SK-N-SH (cell line): Measurements from ENCODE around the gene C11orf71. TPM values are rescaled to one million over a fixed set of nuclear protein-coding genes. Genes with fewer than 3 reads are reported as not detected.

ENCODE experiments used
- CTCF ChIA-PET: fragments of 300-600, 350-600 bp; formaldehyde crosslinking; extraction: SDS; loops from one replicate; lab custom pipeline; 2021; lab: Yijun Ruan, JAX
- POLR2A ChIA-PET: fragments of 350-600 bp; sonication (Branson Sonifier 250); formaldehyde crosslinking; extraction: SDS; loops from one replicate; lab custom pipeline; 2020; ENCODE audit warnings: antibody characterized with exemption, inconsistent platforms; lab: Yijun Ruan, JAX
- DNase-seq: peaks from one replicate; pipeline ENCODE4 v3.0.0; 2012
- H2AFZ ChIP-seq: fragments of 200-600 bp; sonication (generic); 2 replicates; pipeline ENCODE4 v1.8.1; 2016; ENCODE audit warnings: antibody characterized with exemption, mild to moderate bottlenecking, low read depth
- H3F3A ChIP-seq: fragments of 200-600 bp; sonication (generic); replicated peaks from 2 replicates; pipeline ENCODE3; 2016; ENCODE audit warnings: antibody characterized with exemption, mild to moderate bottlenecking; ENCODE audit not compliant: insufficient read depth
- H3K27ac ChIP-seq, 2 experiments: fragments of 200-500 bp in 1 of 2; fragments of 200-600 bp in 1 of 2; sonication (Bioruptor generic) in 1 of 2; sonication (generic), shearing (Covaris generic) in 1 of 2; 2 replicates each; pipeline versions ENCODE4 v1.5.1 to v1.6.1; 2014 to 2016; ENCODE audit warnings: low read depth in 2 of 2, inconsistent platforms in 1 of 2, low read length in 1 of 2, mild to moderate bottlenecking in 1 of 2, mixed read lengths in 1 of 2
- H3K27me3 ChIP-seq: fragments of 200-600 bp; sonication (generic), shearing (Covaris generic); 2 replicates; pipeline ENCODE4 v1.6.1; 2016; ENCODE audit warnings: mixed run types; ENCODE audit not compliant: insufficient read depth
- H3K36me3 ChIP-seq, 2 experiments: fragments of 200-500 bp in 1 of 2; fragments of 200-600 bp in 1 of 2; sonication (Bioruptor generic) in 1 of 2; sonication (generic) in 1 of 2; replicated peaks in 1 of 2; 2 replicates each; pipeline versions ENCODE3 to v1.5.1; 2014 to 2016; ENCODE audit warnings: low read length in 1 of 2, mild to moderate bottlenecking in 1 of 2; ENCODE audit not compliant: insufficient read depth in 2 of 2, control insufficient read depth in 1 of 2
- H3K4me1 ChIP-seq, 2 experiments: fragments of 200-500 bp in 1 of 2; fragments of 200-600 bp in 1 of 2; sonication (Bioruptor generic) in 1 of 2; sonication (generic), shearing (Covaris generic) in 1 of 2; 2 replicates each; pipeline versions ENCODE4 v1.5.1 to v1.6.1; 2014 to 2016; ENCODE audit warnings: low read depth in 1 of 2, low read length in 1 of 2, mixed run types in 1 of 2; ENCODE audit not compliant: insufficient read depth in 2 of 2, control insufficient read depth in 1 of 2
- H3K4me2 ChIP-seq: fragments of 200-600 bp; sonication (generic), shearing (Covaris generic); 2 replicates; pipeline ENCODE4 v1.6.1; 2017; ENCODE audit warnings: mixed run types
- H3K4me3 ChIP-seq, 2 experiments: fragments of 200-500 bp in 1 of 2; fragments of 200-600 bp in 1 of 2; sonication (Bioruptor generic) in 1 of 2; sonication (generic), shearing (Covaris generic) in 1 of 2; 2 replicates each; pipeline versions ENCODE4 v1.5.1 to v1.8.1; 2014 to 2016; ENCODE audit warnings: low read depth in 2 of 2, inconsistent platforms in 1 of 2, low read length in 1 of 2, mild to moderate bottlenecking in 1 of 2, mixed read lengths in 1 of 2, moderate library complexity in 1 of 2
- H3K79me2 ChIP-seq: fragments of 200-600 bp; sonication (generic); 2 replicates; pipeline ENCODE4 v1.8.1; 2017; ENCODE audit warnings: mild to moderate bottlenecking; ENCODE audit not compliant: insufficient read depth
- H3K9ac ChIP-seq: fragments of 200-600 bp; sonication (generic); 2 replicates; pipeline ENCODE4 v1.6.1; 2017; ENCODE audit warnings: mixed run types
- H3K9me2 ChIP-seq: fragments of 200-600 bp; sonication (generic); 2 replicates; pipeline ENCODE4 v1.6.1; 2017; ENCODE audit warnings: mixed run types
- H3K9me3 ChIP-seq: fragments of 200-600 bp; sonication (generic); 2 replicates; pipeline ENCODE4 v1.6.1; 2017; ENCODE audit warnings: mixed run types, mild to moderate bottlenecking, moderate library complexity
- H4K20me1 ChIP-seq: fragments of 200-600 bp; sonication (generic); 2 replicates; pipeline ENCODE4 v1.6.1; 2017; ENCODE audit warnings: mild to moderate bottlenecking, mixed run types; ENCODE audit not compliant: insufficient read depth
- CHD2 ChIP-seq: fragments of 150-350 bp; IDR thresholded peaks from 2 replicates; pipeline ENCODE4 v1.6.1; 2018; ENCODE audit warnings: low read length; ENCODE audit not compliant: partially characterized antibody
- EP300 ChIP-seq, 2 experiments: IDR thresholded peaks; 2 replicates each; pipeline versions ENCODE4 v1.4.0 to v1.6.1; 2012; ENCODE audit warnings: borderline replicate concordance in 1 of 2, low read depth in 1 of 2, low read length in 1 of 2
- EZH2phosphoT487 ChIP-seq: fragments of 200-600 bp; sonication (generic); IDR thresholded peaks from 2 replicates; pipeline ENCODE4 v1.6.1; 2017; ENCODE audit warnings: low read depth, mixed run types, mild to moderate bottlenecking, antibody characterized with exemption, moderate library complexity, borderline replicate concordance
- FOXJ3 ChIP-seq: sonication (generic); formaldehyde crosslinking; IDR thresholded peaks from 2 replicates; pipeline ENCODE4 v1.5.1; 2020; ENCODE audit warnings: mild to moderate bottlenecking, missing genetic modification reagents
- GABPA ChIP-seq: IDR thresholded peaks from 2 replicates; pipeline ENCODE4 v1.4.0; 2012; ENCODE audit warnings: low read depth, mild to moderate bottlenecking
- GATA2 ChIP-seq: sonication (generic); formaldehyde crosslinking; IDR thresholded peaks from 2 replicates; pipeline ENCODE4 v1.5.0; 2020; ENCODE audit warnings: mild to moderate bottlenecking, missing genetic modification reagents
- IRF3 ChIP-seq: fragments of 150-350 bp; IDR thresholded peaks from 2 replicates; pipeline ENCODE4 v1.6.1; 2016; ENCODE audit warnings: mild to moderate bottlenecking, low read depth, low read length
- JUND ChIP-seq: IDR thresholded peaks from 2 replicates; pipeline ENCODE4 v1.4.0; 2012
- MXI1 ChIP-seq: IDR thresholded peaks from 2 replicates; pipeline ENCODE4 v1.6.1; 2012; ENCODE audit warnings: mild to moderate bottlenecking, low read depth, low read length, improper control_type of control experiment
- NRF1 ChIP-seq: IDR thresholded peaks from 2 replicates; pipeline ENCODE4 v1.6.1; 2012; ENCODE audit warnings: low read depth, mild to moderate bottlenecking, low read length
- PBX3 ChIP-seq: IDR thresholded peaks from 2 replicates; pipeline ENCODE4; 2012
- RAD21 ChIP-seq: IDR thresholded peaks from 2 replicates; pipeline ENCODE4 v1.6.1; 2012; ENCODE audit warnings: mild to moderate bottlenecking, low read length
- TCF12 ChIP-seq: IDR thresholded peaks from 2 replicates; pipeline ENCODE4 v1.4.0; 2012
- TEAD4 ChIP-seq: IDR thresholded peaks from 2 replicates; pipeline ENCODE4 v1.4.0; 2012; ENCODE audit warnings: mild to moderate bottlenecking, borderline replicate concordance; ENCODE audit not compliant: insufficient read depth
- USF2 ChIP-seq: fragments of 150-350 bp; IDR thresholded peaks from 2 replicates; pipeline ENCODE4 v1.6.1; 2017; ENCODE audit warnings: antibody characterized with exemption, low read length, low read depth, borderline replicate concordance
- YY1 ChIP-seq: IDR thresholded peaks from 2 replicates; pipeline ENCODE4 v1.4.0; 2012; ENCODE audit warnings: low read depth, mild to moderate bottlenecking
- WGBS: methylation state at CpG from one replicate; pipeline ENCODE4 v1.1.6; 2017; ENCODE audit warnings: low lambda C conversion rate; 5-methylcytosine and 5-hydroxymethylcytosine counted together
- polyA plus RNA-seq, 3 experiments: library from polyadenylated mRNA; depleted of rRNA; stranded (reverse); fragments of >200 nt; gene quantifications; 2 replicates each; pipeline ENCODE4 v1.2.3, GENCODE V29; 2012

C11orf71 gene
- polyA plus RNA-seq, 1 of the 3 experiments (the other 2 are of a cell fraction), result 7.8 TPM

GRCh38 chr11:114447892-114448291, 47.6 kb upstream of the C11orf71 start (continued):
- TF ChIP-seq CHD2 (no peak), GATA2 (CRISPR knock-in tag) (no peak), NRF1 (no peak), EP300 (IDR thresholded peaks at IDR 0.05; ENCODE audit: borderline replicate concordance in 1 of 2, low read depth in 1 of 2, low read length in 1 of 2) (no peak), EZH2phosphoT487 (no peak), MXI1 (no peak), IRF3 (no peak), JUND (no peak)

GRCh38 chr11:114447444-114447843, 47.1 kb upstream of the C11orf71 start:
- peaks cover 7% of the 10 kb centered on the region; the same call in 1 of the 2 replicates for H4K20me1 ChIP-seq
- H3K4me1 ChIP-seq, result 0 out of 4 replicates have a peak, but pooled peaks cover 0 to 5% of the 10 kb centered on the region in 2 experiments
- CTCF ChIA-PET, result interaction anchor here (1.2 kb wide), 1 partner anchor 107 kb away, joined by 4 read pairs; no protein-coding TSS in a partner anchor
- no peak for DNase-seq
- no peaks in the 10 kb centered on the region for H3K9me2 ChIP-seq
- no peak overlapping the region for H3K4me2 ChIP-seq
- no peaks in the 10 kb centered on the region for H3K27me3 ChIP-seq
- 93% methylated on average over 2 of the region's 2 CpGs for WGBS
- H3K79me2 ChIP-seq, result peaks cover 67% of the 10 kb centered on the region
- POLR2A ChIA-PET, result no interaction called here
- H3K9ac ChIP-seq, result no peak overlapping the region
- no peak overlapping the region for H3K27ac ChIP-seq
- peaks cover 60 to 73% of the 10 kb centered on the region in 2 experiments for H3K36me3 ChIP-seq
- no peak overlapping the region for H3K4me3 ChIP-seq
- no peak overlapping the region for H2AFZ ChIP-seq
- TF ChIP-seq CHD2 (no peak), PBX3 (no peak), TEAD4 (no peak), GATA2 (CRISPR knock-in tag) (no peak), TCF12 (no peak), FOXJ3 (CRISPR knock-in tag) (no peak), GABPA (no peak), MXI1 (no peak), YY1 (no peak), RAD21 (no peak), USF2 (no peak)
- H3K9me3 ChIP-seq, result no peaks in the 10 kb centered on the region
- H3F3A ChIP-seq, result no peaks in the 10 kb centered on the region
